Right hindlimb (tissue), 1 donor: ENCODE data around the gene EMILIN2.

Experiments used
- DNase-seq: peaks from one replicate; pipeline ENCODE4 v3.0.0-alpha.2; 2018

The EMILIN2 gene

DNA sequence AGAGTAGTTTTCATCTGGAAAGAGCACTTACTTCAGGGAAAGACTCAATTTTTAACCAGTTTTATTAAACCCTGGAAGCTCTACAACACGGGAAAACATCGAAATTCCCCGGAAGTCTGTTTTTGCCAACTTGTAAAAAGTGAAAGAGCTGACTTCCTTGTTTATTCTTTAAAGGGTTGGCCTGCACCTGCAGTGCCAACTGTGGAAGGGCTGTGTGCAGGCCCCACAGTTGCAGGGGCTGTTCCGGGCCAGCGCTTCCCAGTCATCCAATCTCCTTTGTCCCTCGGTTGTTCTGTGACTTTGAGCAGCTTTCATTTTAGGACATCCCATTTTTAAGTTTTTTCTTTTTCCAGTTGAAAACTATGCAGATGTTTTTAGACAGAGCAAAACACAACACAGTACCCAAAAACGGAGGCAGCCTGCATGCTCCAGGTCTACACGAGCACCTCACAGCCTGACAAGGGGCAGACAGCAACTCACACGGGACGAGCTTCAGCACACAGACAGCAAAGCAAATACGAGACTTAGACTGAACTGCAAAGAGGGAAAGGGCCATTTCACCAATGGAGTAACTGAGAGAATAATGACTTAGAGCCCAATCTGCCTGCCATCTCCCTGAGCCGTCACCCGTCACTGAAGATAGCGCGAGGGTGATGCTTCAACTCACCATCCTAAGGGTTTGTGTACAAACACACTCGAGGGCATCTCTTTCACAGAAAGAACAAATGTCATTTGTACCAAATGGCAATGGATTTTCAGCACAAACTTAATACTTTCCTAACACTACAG is 70.6 kb downstream of the EMILIN2 start:
- DNase-seq: no peak

DNA sequence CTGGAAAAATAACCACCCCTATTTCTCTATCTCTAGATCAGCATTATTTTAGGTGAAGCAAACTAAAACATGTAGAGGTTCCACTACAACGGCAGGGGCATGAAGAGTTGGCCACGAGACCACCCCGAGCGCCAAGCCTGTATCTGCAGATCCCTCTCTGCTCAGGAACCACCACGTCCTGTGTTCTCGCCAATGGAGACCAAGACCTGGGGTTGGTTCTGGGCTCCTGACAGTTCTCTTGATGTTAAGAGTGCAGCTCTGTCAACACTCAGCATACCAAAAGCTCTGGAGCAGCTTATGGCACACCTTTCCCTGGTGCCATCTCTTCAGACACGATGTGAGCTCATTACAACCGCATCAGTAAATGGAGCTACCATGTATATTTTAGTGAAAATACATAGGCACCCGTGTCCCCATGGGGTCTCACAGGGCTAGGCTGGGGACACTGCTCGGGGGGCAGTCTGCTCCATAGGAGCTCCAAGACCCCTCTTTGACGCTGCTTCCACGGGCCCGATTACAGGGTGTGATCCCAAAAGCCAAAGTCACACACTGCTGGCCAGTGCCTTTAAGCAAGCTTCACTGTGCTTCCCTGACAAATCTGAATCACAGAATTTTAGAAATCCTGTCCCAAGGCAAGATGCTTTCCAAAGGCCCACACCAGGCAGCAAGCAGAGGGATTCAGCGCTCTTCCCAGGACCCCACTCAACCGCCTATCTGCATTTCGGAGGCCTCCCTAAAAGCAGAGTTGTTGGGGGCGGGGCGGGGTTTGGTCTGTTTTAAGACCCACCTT is 72.2 kb downstream of the EMILIN2 start:
- DNase-seq: no peak

DNA sequence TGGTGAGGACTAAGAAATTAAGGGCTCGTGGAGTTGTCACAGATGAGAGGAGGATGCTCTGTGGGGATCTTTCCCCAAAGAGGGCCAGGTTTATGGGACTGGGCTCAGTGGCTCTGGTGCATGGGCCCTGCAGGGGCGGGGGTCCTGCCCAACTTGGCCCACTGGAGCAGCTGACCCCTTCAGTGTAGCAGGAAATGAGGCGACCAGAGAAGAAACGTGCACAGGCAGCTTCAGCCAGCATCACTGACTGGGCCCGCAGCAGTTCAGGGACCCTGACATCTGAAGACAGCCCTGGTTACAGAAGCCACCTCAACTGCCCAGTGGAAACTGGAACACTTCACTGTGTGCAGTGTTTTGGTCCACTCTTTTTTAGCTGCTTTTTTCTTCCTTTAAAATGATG is 72.8 kb downstream of the EMILIN2 start:
- no peak for DNase-seq

DNA sequence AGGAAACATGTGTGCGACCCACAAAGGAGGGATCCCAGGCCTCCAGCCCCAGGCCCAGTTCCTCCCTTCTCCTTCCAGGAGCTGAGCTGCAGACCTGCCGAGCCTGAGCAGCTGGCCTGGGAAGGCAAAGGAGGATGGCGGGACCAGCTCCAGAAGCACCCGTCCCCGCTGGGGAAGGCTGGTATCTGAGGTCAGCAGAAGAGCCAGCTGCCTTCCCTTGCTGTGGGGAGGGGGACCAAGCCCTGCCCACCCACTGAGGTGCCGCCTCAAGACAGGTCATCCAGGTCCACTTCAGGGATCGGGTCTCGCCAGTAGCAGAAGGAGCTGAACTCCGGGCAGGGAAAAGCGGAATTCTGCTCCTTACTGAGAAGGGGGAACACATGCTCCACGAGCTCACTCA is 73.2 kb downstream of the EMILIN2 start:
- no peak for DNase-seq

DNA sequence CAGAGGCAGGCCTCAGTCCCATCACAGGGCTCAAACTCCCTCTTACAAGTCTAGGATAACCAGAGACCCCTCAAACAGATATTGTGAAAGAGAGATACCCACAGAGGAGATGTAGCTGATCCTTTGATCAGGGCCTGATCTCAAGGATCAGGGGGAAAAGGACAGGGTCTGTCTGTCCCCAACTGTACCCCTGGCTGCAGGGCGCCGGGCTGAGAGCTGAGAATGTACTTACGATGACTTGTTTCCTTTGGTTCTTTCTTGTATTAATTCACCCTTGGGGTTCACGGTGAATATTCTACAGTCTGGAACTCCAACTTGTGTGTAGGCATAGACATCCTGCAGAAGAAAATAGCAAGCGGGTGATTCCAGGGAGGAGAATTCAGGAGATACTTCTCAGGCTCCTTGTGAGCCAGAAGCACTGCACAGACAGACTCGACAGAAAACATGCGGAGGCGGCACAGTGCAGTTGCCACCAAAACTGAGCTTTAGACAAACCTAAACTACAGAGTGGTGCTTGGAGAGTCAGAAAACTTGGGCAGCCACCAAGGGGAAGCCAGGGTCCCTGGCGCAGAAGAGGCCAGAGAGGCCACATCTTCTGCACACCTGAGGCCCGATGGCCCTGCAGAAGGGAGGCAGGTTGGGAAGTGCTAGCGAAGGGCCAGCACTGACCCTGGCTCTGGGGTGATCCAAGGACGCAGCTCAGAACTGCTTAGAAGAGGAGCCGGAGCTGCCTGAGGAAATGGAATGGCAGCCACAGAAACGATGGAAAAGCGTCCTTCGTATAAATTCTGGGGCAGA is 73.9 kb downstream of the EMILIN2 start:
- DNase-seq: no peak

DNA sequence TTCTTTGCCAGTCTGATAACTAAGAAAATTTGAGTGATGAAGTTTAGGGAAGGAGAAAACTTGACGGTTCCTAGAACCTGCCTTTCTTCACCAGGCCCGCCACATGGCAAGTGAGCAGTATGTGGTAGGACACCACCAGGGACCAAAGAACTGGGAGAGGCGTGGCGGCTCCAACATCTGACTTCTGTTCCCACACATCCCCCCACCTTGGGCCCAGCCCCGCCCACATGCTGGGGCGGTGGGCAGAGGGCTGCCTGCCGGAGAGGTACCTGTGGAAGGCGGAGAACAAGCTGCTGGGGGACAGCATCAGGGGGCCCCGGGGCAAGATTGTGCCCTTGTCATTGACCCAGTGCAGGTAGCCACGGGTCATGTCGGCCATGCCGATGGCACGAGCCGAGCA is 75.0 kb downstream of the EMILIN2 start:
- no peak for DNase-seq

DNA sequence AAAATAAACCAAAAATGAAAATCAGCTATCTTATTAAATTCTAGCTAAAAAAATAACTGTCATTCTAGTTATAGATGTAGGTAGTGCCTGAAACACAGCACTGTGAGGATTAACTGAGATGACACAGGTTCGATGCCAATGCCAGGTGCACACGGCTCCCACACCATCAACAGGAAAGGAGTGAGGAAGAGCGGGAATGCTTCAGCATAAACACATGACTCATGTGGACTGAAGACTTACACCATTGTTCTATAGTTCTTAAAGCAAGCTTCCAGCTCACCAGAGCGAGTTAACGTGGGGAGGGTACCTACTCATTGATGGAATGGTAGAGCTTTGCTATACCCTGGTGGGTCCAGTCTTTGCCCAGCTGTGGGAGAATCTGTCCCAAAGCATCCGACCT is 76.7 kb downstream of the EMILIN2 start:
- DNase-seq: no peak

DNA sequence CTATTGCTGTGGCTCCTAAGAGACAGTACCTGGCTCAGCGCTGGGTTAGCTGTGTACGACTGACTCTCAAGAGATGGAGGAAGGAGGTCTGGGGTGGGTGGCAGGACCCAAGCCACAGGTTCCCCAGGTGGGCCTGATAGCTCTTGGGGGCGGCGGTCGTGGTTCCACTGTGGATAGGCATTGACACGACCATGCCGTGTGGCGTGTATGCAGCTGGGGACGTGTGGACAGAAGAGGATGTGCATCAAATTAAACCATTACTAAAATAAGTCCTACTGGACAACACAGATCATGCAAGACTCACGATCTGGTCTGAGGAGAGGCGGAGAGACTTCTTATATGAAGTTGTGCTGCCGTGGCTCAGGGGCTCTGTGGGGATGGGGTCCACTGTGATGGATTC is 78.1 kb downstream of the EMILIN2 start:
- DNase-seq: no peak

DNA sequence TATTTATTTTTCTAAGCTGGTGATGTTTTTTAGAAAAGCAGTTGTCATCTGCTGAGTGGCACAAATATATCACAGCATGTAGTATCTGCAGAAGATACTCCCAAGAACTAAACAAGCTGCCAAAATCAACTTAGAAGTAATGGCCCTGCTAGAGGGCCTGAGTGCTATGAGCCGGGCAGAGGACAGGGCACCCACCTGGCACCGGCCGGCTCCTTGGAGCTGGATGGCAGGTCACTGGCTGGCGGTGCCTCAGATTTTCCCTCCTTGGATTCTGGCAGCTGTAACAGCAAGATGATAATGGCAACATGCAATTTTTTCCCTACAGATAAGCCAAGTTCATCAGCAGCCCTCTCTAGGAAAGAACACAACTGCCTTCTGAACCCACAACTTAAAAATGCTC is 79.7 kb downstream of the EMILIN2 start:
- DNase-seq: no peak

DNA sequence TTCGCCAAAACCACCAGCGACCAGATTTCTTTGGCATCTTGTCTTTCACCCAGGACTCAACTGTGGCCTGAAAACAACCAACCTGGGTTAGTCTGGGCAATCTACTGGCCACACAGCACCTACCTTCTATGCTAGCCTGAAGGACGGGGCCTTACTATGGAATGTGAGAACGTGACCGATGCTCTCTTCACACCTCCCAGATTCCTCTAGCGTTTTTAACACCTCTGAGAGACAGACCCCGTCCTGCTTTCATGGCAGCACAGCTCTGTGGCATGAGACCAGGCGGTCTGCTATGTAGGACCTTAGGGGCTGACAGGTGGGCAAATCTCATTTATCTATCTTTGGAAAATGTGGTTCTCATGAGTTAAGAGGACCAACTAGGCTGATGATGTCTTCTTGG is 80.9 kb downstream of the EMILIN2 start:
- DNase-seq: no peak

DNA sequence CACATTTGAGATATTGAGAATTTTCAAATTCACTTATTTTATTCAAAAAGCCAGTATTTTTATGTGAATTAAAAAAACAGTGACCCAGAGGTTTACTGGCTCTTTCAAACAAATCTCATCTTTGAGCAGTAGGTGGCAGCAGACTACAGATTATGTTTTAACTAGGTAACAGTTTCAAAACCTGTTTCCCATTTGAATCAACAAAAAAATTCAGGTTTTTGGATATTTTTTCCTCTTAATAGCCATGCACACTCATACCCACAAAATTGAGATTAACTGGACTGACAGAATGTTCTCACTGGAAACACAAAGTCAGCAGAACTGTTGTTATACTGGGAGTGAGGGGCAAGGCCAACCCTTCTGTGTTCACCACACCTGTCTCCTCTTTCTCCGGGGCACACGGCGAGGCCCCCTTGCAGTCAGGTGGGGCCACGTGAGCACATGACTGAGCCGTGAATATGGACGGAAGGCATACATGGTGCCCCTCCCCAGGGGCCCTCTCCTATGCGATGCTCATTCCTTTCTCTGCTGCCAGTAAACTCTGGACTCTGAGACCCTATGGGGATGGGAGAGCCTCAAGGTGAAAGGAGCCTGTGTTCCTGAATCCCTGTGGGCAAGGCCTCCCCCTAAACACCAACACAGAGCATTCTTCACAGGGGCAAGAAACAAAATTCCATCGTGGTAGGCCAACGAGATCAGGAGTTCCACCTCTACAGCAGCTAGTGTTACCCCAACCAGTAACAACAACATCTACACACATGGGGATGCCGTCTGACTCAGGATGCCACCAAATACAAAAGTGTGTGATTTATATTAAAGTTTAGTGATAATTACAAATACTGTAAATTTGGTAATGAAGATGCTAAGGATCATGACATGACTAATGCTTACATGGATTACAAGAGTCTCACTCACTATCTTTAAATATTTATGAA is 85.7 kb downstream of the EMILIN2 start:
- DNase-seq: no peak

DNA sequence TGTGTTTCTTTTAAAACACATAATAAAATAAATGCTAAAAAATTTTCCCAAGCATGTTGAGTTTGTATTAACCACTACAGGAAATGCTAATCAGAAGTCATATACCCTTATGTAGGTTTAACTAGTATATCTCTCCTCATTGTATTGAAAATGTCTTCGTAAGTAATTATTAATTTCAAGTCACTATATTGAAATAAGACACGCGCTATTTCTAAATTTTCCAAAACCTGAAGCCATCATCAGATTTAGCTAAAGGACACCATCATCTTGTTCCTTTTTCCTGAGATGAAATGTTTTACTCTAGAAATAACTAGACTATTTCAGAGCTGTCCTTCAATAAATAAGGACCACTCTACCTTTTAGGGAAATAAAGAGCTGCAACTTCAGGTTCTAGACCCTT is 87.2 kb downstream of the EMILIN2 start:
- DNase-seq: no peak

DNA sequence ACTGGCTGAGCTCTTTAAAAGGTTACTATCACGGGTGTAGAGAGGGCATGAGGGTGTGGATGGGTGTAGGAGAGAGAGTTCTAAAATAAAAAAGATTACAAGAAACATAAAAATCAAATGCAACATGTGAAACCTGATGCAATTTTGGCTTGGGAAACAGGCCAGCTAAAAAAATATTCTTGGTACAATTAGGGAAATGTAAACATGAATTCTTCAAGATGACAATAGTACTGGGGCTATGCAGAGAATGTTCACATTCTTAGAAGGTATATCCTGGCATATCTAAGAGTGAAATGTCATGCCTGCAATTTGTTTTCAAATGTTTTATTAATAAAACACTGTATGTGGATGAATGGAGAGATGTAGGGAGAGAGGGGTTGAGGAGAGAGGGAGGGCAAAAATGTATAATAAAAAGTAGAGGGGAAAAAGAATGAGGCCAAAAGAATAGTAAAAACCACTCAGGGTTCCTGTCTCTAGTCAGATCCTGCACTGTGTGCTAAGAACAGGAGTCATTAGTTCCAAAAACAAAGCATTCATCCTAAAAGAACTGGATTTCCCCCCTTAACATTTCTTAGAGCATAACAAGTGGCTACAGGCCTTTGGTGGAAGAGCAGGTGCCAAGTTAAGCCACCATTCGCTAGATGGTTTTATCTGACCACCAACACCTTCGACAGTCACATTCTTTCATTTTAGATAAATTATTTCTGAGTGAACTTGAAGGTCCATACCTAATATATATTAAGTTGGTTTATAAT is 88.8 kb downstream of the EMILIN2 start:
- no peak for DNase-seq

DNA sequence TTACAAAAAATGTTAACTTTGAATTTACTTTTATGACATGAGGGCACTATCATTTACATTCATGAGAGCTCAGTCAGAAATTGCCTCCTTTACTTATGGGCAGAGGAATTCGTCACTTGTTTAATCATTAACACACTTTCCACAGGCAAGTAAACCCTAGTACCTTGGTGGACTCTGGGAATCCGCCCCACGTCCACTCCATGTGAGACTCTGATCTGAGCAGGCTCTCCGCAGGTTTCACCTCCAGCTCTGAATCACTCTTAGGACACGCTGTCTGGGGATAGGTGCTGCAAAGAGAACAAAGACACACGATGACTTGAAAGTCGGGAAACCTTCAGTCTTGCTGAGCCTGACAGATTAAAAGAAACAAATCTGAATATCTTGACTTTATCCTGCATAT is 92.5 kb downstream of the EMILIN2 start:
- DNase-seq: no peak

DNA sequence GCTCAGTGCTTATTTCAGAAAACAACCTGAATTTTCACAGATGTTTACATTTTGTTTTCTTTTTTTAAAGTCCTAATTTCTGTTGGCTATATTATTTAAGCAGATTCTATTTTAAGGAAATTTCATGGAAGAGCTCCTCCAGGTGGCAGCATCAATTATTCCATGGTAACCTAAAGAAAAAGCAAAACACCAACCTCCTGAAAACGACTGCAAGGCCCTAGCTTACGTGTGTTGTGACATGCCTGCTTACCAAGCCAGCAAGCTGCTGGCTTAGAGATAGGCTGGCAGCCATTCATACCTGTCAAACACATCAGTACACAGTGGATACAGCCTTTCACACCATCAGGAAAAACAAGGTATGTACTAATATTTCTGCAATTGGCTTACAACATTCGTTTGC is 101.2 kb downstream of the EMILIN2 start:
- DNase-seq: peak; percentile 39

DNA sequence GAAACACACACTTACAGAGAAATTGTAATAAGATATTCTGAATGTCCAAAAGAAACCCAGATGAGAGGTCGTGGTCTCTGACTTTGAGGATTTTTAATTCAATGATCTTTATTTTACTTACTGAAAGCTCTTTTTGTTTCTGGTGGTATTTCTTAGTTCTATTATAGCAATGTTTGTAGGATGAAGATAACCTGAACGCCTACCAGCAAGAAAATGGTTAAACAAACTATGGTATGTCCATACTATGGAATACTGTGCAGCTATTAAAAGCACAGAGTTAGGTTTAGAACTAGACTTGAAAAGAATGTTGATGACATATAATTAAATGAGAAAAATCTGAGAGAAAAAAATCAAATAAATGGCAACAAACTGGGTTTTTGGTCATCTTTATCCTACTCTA is 105.8 kb downstream of the EMILIN2 start:
- DNase-seq: no peak

DNA sequence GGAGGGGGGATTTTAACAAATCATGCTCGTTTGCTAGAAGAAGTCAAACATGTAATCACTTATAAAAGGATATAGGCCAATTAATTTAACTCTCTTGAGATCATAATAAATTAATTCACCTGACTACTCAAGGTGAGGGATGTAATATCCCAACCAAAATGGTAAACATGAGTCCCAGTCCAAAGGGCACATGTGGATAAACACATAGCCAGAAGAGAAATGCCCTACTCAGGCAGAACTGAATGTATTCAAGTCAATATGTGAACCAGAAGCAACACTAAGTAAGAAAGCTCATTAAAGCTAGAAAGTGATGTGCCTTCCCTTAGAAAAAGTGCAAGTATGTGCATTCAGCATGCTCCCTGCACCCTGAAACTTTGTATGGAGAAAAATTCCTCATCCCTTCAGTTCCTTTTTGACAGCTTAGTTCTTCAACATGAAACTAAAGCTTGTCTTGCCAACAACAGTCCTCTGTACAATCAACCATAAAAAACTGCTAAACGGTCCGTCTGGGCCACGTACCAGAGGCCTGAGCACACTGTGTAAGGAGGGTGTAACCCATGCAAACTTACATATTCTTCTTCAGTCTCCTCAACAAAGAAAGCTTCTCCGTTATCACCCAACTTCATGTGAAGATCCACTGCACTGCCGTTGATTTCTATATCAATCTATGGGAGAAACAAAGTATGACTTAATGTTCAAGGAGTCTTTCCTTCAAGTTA is 107.3 kb downstream of the EMILIN2 start:
- no peak for DNase-seq

DNA sequence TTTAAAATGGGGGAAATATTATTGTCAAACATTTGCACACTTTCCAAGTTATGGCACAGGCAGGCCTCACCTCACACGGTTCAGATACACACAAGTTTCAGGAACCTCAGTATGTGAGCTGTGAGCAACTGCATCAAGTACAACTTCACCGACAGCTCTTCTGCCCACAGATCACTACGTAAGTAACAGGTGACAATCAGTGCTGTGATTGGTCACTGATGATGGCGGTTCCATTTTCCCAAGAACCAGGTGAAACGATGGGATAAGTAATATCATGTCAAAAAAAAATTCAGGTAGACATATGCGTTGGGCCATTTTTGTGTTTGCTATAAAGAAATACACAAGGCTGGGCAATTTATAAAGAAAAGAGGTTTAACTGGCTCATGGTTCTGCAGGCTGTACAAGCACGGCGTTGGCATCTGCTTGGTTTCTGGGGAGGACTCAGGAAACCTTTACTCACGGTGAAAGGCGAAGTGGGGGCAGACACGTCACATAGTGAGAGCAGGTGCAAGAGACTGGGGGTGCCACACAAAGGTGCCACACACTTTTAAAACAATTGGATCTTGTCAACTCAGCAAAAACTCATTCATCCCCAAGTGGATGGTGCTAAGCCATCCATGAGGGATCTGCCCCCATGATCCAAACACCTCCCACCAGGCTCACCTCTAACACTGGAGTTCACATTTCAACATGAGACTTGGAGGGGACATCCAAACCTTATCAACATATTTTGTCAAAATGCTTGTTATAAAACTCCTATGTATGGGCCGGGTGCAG is 108.3 kb downstream of the EMILIN2 start:
- no peak for DNase-seq

DNA sequence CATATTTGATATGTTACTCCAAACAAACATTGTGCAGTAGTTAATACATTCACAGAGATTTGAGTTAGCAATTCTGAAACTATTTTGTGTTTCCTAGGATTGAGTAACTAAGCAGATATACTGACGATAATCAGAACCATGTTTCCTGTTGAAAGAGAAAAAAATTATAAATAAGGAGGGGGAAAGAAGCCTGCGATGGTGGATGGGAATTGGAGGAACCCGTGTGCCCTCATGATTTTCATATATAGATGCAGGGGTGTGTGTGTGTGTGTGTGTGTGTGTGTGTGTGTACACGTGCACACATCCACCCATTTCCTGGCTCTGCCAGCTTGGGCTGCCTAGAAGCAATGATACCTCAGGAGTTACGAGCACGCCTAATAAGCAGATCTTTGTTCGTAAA is 109.2 kb downstream of the EMILIN2 start:
- no peak for DNase-seq

DNA sequence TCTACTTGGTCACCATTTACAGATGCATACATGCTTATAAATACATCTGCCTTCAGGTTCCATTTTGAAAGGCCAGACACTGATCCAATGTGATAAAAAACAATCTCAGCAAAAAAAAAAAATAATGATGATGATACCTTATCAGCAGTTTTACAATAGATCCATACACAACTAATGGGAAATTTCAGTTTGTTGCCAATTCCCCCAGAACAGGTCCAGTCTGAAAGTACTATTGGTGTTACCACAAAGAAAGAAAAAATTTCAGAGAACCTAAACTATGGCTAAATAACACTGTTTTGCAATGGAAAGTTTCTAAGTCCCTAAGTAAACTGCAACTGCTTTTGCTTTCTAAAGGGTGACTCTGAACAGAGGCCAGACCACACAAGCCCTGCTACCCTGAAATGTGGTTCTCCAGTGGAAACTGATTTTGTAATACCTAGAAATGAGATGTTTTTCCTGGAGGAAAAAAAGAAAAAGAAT is 112.1 kb downstream of the EMILIN2 start:
- no peak for DNase-seq
